ENCODE data around the gene PTGES.

DNA sequence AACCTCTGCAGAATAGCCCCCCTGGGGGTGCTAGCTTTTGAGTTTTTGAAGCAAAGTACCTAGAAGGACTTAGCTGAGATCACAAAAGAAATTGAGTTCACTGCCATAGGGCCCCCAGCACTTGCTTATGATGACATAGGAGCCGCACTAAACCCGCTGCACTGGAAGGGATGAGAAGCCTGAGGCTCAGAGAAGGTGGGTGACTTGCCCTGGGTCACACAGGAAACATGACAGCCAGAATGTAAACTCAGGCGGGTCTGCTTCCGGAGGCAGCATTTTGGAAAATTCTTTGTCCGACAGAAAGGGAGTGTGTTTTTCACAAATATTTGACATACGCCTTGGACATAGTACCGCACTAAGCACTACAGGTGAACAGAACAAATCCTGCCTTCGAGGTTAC is 41.7 kb upstream of the PTGES start:
- TF ChIP-seq POLR2A (IDR thresholded peaks at IDR 0.05) (no peak), CTCF (IDR thresholded peaks at IDR 0.05) (no peak)

Measured in heart left ventricle (tissue), 13 donors.